ENCODE data around the gene ASTN1. TPM values are rescaled to one million over a fixed set of nuclear protein-coding genes. Genes with fewer than 3 reads are reported as not detected.

ASTN1 gene
- total and polyA plus RNA-seq, 9 of the 15 experiments (the other 6 are each of a cell fraction or from before 2014, with no cell fraction given), result 0.05 to 0.22 (median 0.18) TPM

DNA sequence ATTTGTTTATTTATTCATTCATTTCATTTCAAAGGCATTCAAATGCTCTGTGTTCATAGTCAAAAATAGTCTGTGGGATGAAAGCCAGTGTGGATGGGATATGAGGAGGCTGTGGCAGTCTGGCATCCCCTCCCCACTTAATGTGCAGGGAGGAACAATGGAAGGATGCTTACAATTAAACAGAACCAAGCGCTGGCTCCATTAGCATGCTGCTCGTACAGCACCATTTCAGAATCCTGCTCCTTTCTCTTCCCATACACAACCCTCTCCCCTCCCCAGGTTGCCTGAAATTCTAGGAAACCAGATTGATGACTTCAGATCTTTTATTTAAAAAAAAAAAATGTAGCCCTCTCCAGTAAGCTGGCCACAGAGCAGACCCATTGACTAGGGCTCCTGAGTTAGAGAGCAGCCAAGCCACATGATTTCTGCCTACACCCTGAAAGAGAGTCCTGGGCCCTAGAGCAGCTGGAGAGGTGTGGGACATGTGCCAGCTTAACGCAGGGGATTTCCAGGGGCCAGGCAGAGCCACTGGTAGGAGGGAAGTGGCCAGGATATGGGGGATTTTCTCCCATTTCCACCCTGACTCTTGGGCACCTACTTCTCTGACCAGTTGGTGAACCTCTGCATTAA lies 205.2 kb downstream of the ASTN1 start (continued):
- TF ChIP-seq, protein P1, sequence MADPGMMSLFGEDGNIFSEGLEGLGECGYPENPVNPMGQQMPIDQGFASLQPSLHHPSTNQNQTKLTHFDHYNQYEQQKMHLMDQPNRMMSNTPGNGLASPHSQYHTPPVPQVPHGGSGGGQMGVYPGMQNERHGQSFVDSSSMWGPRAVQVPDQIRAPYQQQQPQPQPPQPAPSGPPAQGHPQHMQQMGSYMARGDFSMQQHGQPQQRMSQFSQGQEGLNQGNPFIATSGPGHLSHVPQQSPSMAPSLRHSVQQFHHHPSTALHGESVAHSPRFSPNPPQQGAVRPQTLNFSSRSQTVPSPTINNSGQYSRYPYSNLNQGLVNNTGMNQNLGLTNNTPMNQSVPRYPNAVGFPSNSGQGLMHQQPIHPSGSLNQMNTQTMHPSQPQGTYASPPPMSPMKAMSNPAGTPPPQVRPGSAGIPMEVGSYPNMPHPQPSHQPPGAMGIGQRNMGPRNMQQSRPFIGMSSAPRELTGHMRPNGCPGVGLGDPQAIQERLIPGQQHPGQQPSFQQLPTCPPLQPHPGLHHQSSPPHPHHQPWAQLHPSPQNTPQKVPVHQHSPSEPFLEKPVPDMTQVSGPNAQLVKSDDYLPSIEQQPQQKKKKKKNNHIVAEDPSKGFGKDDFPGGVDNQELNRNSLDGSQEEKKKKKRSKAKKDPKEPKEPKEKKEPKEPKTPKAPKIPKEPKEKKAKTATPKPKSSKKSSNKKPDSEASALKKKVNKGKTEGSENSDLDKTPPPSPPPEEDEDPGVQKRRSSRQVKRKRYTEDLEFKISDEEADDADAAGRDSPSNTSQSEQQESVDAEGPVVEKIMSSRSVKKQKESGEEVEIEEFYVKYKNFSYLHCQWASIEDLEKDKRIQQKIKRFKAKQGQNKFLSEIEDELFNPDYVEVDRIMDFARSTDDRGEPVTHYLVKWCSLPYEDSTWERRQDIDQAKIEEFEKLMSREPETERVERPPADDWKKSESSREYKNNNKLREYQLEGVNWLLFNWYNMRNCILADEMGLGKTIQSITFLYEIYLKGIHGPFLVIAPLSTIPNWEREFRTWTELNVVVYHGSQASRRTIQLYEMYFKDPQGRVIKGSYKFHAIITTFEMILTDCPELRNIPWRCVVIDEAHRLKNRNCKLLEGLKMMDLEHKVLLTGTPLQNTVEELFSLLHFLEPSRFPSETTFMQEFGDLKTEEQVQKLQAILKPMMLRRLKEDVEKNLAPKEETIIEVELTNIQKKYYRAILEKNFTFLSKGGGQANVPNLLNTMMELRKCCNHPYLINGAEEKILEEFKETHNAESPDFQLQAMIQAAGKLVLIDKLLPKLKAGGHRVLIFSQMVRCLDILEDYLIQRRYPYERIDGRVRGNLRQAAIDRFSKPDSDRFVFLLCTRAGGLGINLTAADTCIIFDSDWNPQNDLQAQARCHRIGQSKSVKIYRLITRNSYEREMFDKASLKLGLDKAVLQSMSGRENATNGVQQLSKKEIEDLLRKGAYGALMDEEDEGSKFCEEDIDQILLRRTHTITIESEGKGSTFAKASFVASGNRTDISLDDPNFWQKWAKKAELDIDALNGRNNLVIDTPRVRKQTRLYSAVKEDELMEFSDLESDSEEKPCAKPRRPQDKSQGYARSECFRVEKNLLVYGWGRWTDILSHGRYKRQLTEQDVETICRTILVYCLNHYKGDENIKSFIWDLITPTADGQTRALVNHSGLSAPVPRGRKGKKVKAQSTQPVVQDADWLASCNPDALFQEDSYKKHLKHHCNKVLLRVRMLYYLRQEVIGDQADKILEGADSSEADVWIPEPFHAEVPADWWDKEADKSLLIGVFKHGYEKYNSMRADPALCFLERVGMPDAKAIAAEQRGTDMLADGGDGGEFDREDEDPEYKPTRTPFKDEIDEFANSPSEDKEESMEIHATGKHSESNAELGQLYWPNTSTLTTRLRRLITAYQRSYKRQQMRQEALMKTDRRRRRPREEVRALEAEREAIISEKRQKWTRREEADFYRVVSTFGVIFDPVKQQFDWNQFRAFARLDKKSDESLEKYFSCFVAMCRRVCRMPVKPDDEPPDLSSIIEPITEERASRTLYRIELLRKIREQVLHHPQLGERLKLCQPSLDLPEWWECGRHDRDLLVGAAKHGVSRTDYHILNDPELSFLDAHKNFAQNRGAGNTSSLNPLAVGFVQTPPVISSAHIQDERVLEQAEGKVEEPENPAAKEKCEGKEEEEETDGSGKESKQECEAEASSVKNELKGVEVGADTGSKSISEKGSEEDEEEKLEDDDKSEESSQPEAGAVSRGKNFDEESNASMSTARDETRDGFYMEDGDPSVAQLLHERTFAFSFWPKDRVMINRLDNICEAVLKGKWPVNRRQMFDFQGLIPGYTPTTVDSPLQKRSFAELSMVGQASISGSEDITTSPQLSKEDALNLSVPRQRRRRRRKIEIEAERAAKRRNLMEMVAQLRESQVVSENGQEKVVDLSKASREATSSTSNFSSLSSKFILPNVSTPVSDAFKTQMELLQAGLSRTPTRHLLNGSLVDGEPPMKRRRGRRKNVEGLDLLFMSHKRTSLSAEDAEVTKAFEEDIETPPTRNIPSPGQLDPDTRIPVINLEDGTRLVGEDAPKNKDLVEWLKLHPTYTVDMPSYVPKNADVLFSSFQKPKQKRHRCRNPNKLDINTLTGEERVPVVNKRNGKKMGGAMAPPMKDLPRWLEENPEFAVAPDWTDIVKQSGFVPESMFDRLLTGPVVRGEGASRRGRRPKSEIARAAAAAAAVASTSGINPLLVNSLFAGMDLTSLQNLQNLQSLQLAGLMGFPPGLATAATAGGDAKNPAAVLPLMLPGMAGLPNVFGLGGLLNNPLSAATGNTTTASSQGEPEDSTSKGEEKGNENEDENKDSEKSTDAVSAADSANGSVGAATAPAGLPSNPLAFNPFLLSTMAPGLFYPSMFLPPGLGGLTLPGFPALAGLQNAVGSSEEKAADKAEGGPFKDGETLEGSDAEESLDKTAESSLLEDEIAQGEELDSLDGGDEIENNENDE (IDR thresholded peaks at IDR 0.05; ENCODE audit: low read depth, low read length), result no peak
- TF ChIP-seq, protein P2, sequence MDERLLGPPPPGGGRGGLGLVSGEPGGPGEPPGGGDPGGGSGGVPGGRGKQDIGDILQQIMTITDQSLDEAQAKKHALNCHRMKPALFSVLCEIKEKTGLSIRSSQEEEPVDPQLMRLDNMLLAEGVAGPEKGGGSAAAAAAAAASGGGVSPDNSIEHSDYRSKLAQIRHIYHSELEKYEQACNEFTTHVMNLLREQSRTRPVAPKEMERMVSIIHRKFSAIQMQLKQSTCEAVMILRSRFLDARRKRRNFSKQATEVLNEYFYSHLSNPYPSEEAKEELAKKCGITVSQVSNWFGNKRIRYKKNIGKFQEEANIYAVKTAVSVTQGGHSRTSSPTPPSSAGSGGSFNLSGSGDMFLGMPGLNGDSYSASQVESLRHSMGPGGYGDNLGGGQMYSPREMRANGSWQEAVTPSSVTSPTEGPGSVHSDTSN (CRISPR knock-in tag; IDR thresholded peaks at IDR 0.05; ENCODE audit: low read depth), result no peak
- TF ChIP-seq, protein P2 (tag; conservative IDR thresholded peaks at IDR 0.05; ENCODE audit: low read depth), result no peak
- TF ChIP-seq HMGN3 (IDR thresholded peaks at IDR 0.05; ENCODE audit: borderline replicate concordance, extremely low read depth, insufficient read length, low read depth, low read length), result no peak
- no peak for TF ChIP-seq HMG20B (CRISPR knock-in tag; IDR thresholded peaks at IDR 0.05)
- no peak for TF ChIP-seq FOXM1 (IDR thresholded peaks at IDR 0.05; ENCODE audit: low read depth)
- TF ChIP-seq FOXM1 (CRISPR knock-in tag; IDR thresholded peaks at IDR 0.05; ENCODE audit: low read depth), result no peak
- TF ChIP-seq SETDB1 (IDR thresholded peaks at IDR 0.05; ENCODE audit: low read length), result no peak
- no peak for TF ChIP-seq TBP (optimal IDR thresholded peaks at IDR 0.05; ENCODE audit: low read depth, low read length)

Data from K562 (cell line).